PFSK-1 (cell line): ENCODE data around the gene NRIP1.

ENCODE experiments used
- FOXP2 ChIP-seq: optimal IDR thresholded peaks from 2 replicates; pipeline ENCODE3; 2011; ENCODE audit warnings: borderline replicate concordance, control low read depth, inconsistent platforms; ENCODE audit not compliant: insufficient read depth; ENCODE audit errors: extremely low read length, extremely low read depth
- POLR2AphosphoS5 ChIP-seq: IDR thresholded peaks from 2 replicates; pipeline ENCODE4 v1.6.1; 2012; ENCODE audit warnings: low read depth, mild to moderate bottlenecking, control low read depth, low read length, moderate library complexity
- SIN3A ChIP-seq: IDR thresholded peaks from 2 replicates; pipeline ENCODE4 v1.6.1; 2012; ENCODE audit warnings: mild to moderate bottlenecking, low read length, moderate library complexity, borderline replicate concordance; ENCODE audit not compliant: insufficient read depth
- TAF1 ChIP-seq: IDR thresholded peaks from 2 replicates; pipeline ENCODE4 v1.6.1; 2012; ENCODE audit warnings: low read length, control low read depth, borderline replicate concordance; ENCODE audit not compliant: insufficient read depth
- TF ChIP-seq, protein P1 (sequence below), 2 experiments: IDR thresholded peaks; 2 replicates each; pipeline versions ENCODE4 v1.6.1 to v1.8.0; 2011 to 2012; ENCODE audit warnings: low read depth in 2 of 2, low read length in 2 of 2, control low read depth in 1 of 2, inconsistent platforms in 1 of 2, mild to moderate bottlenecking in 1 of 2, moderate library complexity in 1 of 2; ENCODE audit not compliant: insufficient read depth in 1 of 2

Gene NRIP1

GRCh38 chr21:15007716-15008296 lies 57.0 kb downstream of the NRIP1 start:
- TF ChIP-seq, protein P1, sequence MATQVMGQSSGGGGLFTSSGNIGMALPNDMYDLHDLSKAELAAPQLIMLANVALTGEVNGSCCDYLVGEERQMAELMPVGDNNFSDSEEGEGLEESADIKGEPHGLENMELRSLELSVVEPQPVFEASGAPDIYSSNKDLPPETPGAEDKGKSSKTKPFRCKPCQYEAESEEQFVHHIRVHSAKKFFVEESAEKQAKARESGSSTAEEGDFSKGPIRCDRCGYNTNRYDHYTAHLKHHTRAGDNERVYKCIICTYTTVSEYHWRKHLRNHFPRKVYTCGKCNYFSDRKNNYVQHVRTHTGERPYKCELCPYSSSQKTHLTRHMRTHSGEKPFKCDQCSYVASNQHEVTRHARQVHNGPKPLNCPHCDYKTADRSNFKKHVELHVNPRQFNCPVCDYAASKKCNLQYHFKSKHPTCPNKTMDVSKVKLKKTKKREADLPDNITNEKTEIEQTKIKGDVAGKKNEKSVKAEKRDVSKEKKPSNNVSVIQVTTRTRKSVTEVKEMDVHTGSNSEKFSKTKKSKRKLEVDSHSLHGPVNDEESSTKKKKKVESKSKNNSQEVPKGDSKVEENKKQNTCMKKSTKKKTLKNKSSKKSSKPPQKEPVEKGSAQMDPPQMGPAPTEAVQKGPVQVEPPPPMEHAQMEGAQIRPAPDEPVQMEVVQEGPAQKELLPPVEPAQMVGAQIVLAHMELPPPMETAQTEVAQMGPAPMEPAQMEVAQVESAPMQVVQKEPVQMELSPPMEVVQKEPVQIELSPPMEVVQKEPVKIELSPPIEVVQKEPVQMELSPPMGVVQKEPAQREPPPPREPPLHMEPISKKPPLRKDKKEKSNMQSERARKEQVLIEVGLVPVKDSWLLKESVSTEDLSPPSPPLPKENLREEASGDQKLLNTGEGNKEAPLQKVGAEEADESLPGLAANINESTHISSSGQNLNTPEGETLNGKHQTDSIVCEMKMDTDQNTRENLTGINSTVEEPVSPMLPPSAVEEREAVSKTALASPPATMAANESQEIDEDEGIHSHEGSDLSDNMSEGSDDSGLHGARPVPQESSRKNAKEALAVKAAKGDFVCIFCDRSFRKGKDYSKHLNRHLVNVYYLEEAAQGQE (IDR thresholded peaks at IDR 0.05; ENCODE audit: insufficient read depth in 1 of 2, low read depth in 2 of 2, low read length in 2 of 2) = no peak
- TF ChIP-seq FOXP2 (no peak), SIN3A (no peak), TAF1 (no peak), POLR2AphosphoS5 (no peak)

- TF ChIP-seq TAF1 (no peak), FOXP2 (no peak), POLR2AphosphoS5 (no peak), SIN3A (no peak)
- TF ChIP-seq, protein P1 (IDR thresholded peaks at IDR 0.05; ENCODE audit: insufficient read depth in 1 of 2, low read depth in 2 of 2, low read length in 2 of 2) = no peak
Observed at GRCh38 chr21:15006594-15007230, 58.1 kb downstream of the NRIP1 start.

DNA sequence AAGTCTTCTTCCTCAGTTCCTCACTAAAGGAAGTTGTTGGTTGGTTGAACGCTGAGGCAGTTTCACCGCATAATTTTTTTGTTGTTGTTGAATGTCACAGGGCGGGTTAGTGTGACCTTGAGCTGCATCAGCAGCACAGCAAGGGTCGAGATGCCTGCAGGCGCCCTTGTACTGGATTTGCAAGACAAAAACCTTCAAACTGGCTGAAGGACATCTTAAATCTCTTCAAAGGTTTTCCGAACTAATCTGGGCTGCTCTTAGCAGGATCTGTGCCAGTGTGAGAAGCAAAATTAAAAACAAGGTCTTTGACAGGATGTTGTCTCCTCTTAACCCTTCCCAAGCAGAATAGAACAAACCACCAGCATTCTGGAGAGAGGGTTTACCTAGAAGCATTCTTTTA lies 59.4 kb downstream of the NRIP1 start:
- TF ChIP-seq FOXP2 (no peak), TAF1 (no peak), SIN3A (no peak), POLR2AphosphoS5 (no peak)
- TF ChIP-seq, protein P1 (IDR thresholded peaks at IDR 0.05; ENCODE audit: insufficient read depth in 1 of 2, low read depth in 2 of 2, low read length in 2 of 2) = no peak

GRCh38 chr21:15004721-15005370 lies 60.0 kb downstream of the NRIP1 start:
- TF ChIP-seq FOXP2 (no peak), TAF1 (no peak), POLR2AphosphoS5 (no peak), SIN3A (no peak)
- TF ChIP-seq, protein P1 (IDR thresholded peaks at IDR 0.05; ENCODE audit: insufficient read depth in 1 of 2, low read depth in 2 of 2, low read length in 2 of 2) = no peak
